Endothelial cell (in vitro differentiated cells): ENCODE measurements around the gene GNL2. TPM values are rescaled to one million over a fixed set of nuclear protein-coding genes. Genes with fewer than 3 reads are reported as not detected.

ENCODE experiments used
- DNase-seq: peaks from one replicate; pipeline ENCODE4 v3.0.0; 2021; ENCODE audit warnings: low spot score
- H3K27ac Mint-ChIP-seq: one replicate; pipeline ENCODE4 v1.8.0; 2021; ENCODE audit warnings: mixed read lengths, inconsistent platforms; ENCODE audit not compliant: unreplicated experiment
- H3K27me3 Mint-ChIP-seq: one replicate; pipeline ENCODE4 v1.8.0; 2021; ENCODE audit warnings: mild to moderate bottlenecking, moderate library complexity, mixed read lengths, inconsistent platforms; ENCODE audit not compliant: unreplicated experiment
- H3K36me3 Mint-ChIP-seq: one replicate; pipeline ENCODE4 v1.8.0; 2021; ENCODE audit warnings: mild to moderate bottlenecking, low read depth, mixed read lengths, inconsistent platforms; ENCODE audit not compliant: unreplicated experiment
- H3K4me1 Mint-ChIP-seq: one replicate; pipeline ENCODE4 v1.8.0; 2021; ENCODE audit warnings: mild to moderate bottlenecking, mixed read lengths, inconsistent platforms; ENCODE audit not compliant: unreplicated experiment
- H3K4me3 Mint-ChIP-seq: one replicate; pipeline ENCODE4 v1.8.0; 2021; ENCODE audit warnings: mild to moderate bottlenecking, mixed read lengths, inconsistent platforms; ENCODE audit not compliant: unreplicated experiment
- H3K9me3 Mint-ChIP-seq: one replicate; pipeline ENCODE4 v1.8.0; 2021; ENCODE audit warnings: mixed read lengths, inconsistent platforms; ENCODE audit not compliant: unreplicated experiment
- CTCF ChIP-seq: fragments of 200-600 bp; sonication (generic); IDR thresholded peaks from one replicate; pipeline ENCODE4 v1.5.0; 2021; ENCODE audit warnings: antibody characterized with exemption; ENCODE audit not compliant: unreplicated experiment
- total RNA-seq: library from RNA; stranded (reverse); fragmentation: NEBNext Ultra II Directional; extraction: Animal tissue kit (Norgen Biotek cat#: 25700); gene quantifications from one replicate; pipeline ENCODE4 v1.2.1, GENCODE V29; 2021; ENCODE audit not compliant: unreplicated experiment

Gene GNL2
- total RNA-seq, 1 donor from 2014 or later, result 38.9 TPM

- Mint-ChIP-seq H3K27ac (no peak overlapping the region), H3K4me3 (no peak overlapping the region), H3K27me3 (no peaks in the 10 kb centered on the region), H3K36me3 (no peaks in the 10 kb centered on the region), H3K9me3 (no peaks in the 10 kb centered on the region), H3K4me1 (peaks cover 5% of the 10 kb centered on the region)
- no peak for TF ChIP-seq CTCF
- DNase-seq, result no peak
Measured at GRCh38 chr1:37621326-37621870, 25.7 kb upstream of the GNL2 start.

- no peak for TF ChIP-seq CTCF
- Mint-ChIP-seq H3K4me3 (no peak overlapping the region), H3K4me1 (peaks cover 5% of the 10 kb centered on the region), H3K27me3 (peaks cover 2% of the 10 kb centered on the region), H3K36me3 (no peaks in the 10 kb centered on the region), H3K9me3 (no peaks in the 10 kb centered on the region), H3K27ac (no peak overlapping the region)
- no peak for DNase-seq
Measured at GRCh38 chr1:37620707-37621106, 25.0 kb upstream of the GNL2 start.

- no peak for DNase-seq
- Mint-ChIP-seq H3K4me3 (no peak overlapping the region), H3K9me3 (no peaks in the 10 kb centered on the region), H3K36me3 (no peaks in the 10 kb centered on the region), H3K4me1 (peaks cover 24% of the 10 kb centered on the region), H3K27me3 (peaks cover 9% of the 10 kb centered on the region), H3K27ac (no peak overlapping the region)
- TF ChIP-seq CTCF, result no peak
Measured at GRCh38 chr1:37616330-37616729, 20.6 kb upstream of the GNL2 start.

- Mint-ChIP-seq H3K4me3 (no peak overlapping the region), H3K27ac (no peak overlapping the region), H3K4me1 (peaks cover 20% of the 10 kb centered on the region), H3K27me3 (peaks cover 9% of the 10 kb centered on the region), H3K36me3 (no peaks in the 10 kb centered on the region), H3K9me3 (no peaks in the 10 kb centered on the region)
- TF ChIP-seq CTCF, result no peak
- DNase-seq, result no peak
Measured at GRCh38 chr1:37614105-37614504, 18.4 kb upstream of the GNL2 start.

- DNase-seq, result no peak
- Mint-ChIP-seq H3K36me3 (no peaks in the 10 kb centered on the region), H3K4me3 (no peak overlapping the region), H3K27me3 (peaks cover 9% of the 10 kb centered on the region), H3K4me1 (peaks cover 18% of the 10 kb centered on the region), H3K9me3 (no peaks in the 10 kb centered on the region), H3K27ac (no peak overlapping the region)
- no peak for TF ChIP-seq CTCF
Measured at GRCh38 chr1:37612186-37612585, 16.4 kb upstream of the GNL2 start.
